K562 (cell line): ENCODE results near the gene MPRIP. TPM values are rescaled to one million over a fixed set of nuclear protein-coding genes. Genes with fewer than 3 reads are reported as not detected.

Source experiments
- COPS2 ChIP-seq: fragments of 450-650 bp; conservative IDR thresholded peaks from 2 replicates; pipeline ENCODE4 v1.6.1; 2016; ENCODE audit warnings: mild to moderate bottlenecking, moderate library complexity
- HDAC2 ChIP-seq: fragments of 450-650 bp; IDR thresholded peaks from 2 replicates; pipeline ENCODE4 v1.6.1; 2016; ENCODE audit warnings: mild to moderate bottlenecking
- HOXB6 ChIP-seq: fragments of 250-450 bp; sonication (Bioruptor Pico); IDR thresholded peaks from 2 replicates; pipeline ENCODE4 v1.5.1; 2022; ENCODE audit warnings: mild to moderate bottlenecking, borderline replicate concordance
- NBN ChIP-seq: fragments of 450-650 bp; IDR thresholded peaks from 2 replicates; pipeline ENCODE4 v1.6.1; 2016; ENCODE audit warnings: low read depth, mild to moderate bottlenecking
- RFX7 ChIP-seq: fragments of 250-450 bp; sonication (Bioruptor Pico); IDR thresholded peaks from 2 replicates; pipeline ENCODE4 v1.5.1; 2021; ENCODE audit warnings: mild to moderate bottlenecking
- TEAD2 ChIP-seq: fragments of 450-650 bp; IDR thresholded peaks from 2 replicates; pipeline ENCODE4 v1.6.1; 2016; ENCODE audit warnings: missing genetic modification characterization, control low read depth, missing compliant biosample characterization
- USF2 ChIP-seq: sonication (generic); formaldehyde crosslinking; IDR thresholded peaks from 2 replicates; pipeline ENCODE4 v1.5.0; 2020; ENCODE audit warnings: missing genetic modification reagents
- ZNF174 ChIP-seq: fragments of 250-450 bp; sonication (Bioruptor Pico); IDR thresholded peaks from 2 replicates; pipeline ENCODE4 v1.4.0; 2020; ENCODE audit warnings: mild to moderate bottlenecking
- ZNF212 ChIP-seq: fragments of 450-650 bp; formaldehyde crosslinking; IDR thresholded peaks from 2 replicates; pipeline ENCODE4 v1.4.0; 2020; ENCODE audit warnings: mild to moderate bottlenecking
- ZNF407 ChIP-seq: fragments of 450-650 bp; IDR thresholded peaks from 2 replicates; pipeline ENCODE4 v1.6.1; 2016; ENCODE audit warnings: low read depth
- polyA plus RNA-seq, 8 experiments: library from polyadenylated mRNA; depleted of rRNA in 4 of 8; stranded (reverse) in 5 of 8; unstranded in 3 of 8; fragments of >200 nt; fragmentation: Nextera tagmentation in 2 of 8; fragmentation: Illumina TruSeq in 1 of 8; extraction: Ambion mirVana in 2 of 8; extraction: Trizol in 1 of 8; gene quantifications; 2 replicates each; pipeline versions ENCODE4 v1.2.1 to v1.2.3, GENCODE V29; 2011 to 2014; ENCODE audit warnings: inconsistent platforms in 1 of 8, missing spikeins in 1 of 8
- total RNA-seq, 7 experiments: library from RNA; depleted of rRNA in 6 of 7; stranded (reverse); fragments of >200 nt in 6 of 7; fragmentation: Illumina TruSeq in 2 of 7; extraction: Trizol in 2 of 7; gene quantifications; 2 replicates each; pipeline versions ENCODE4 v1.2.1 to v1.2.3, GENCODE V29; 2011 to 2021; ENCODE audit warnings: low replicate concordance in 1 of 7
- TF ChIP-seq, protein P1 (sequence below): IDR thresholded peaks from 3 replicates; pipeline ENCODE4 v1.6.1; 2011; ENCODE audit warnings: borderline replicate concordance, mild to moderate bottlenecking, moderate library complexity; ENCODE audit not compliant: insufficient read length; ENCODE audit errors: extremely low read depth
- TF ChIP-seq, protein P2 (sequence below), 2 experiments: IDR thresholded peaks in 1 of 2; conservative IDR thresholded peaks in 1 of 2; 2 replicates each; pipeline ENCODE4 v1.6.1; 2016; ENCODE audit warnings: low read depth in 2 of 2, mild to moderate bottlenecking in 1 of 2, missing compliant biosample characterization in 1 of 2, missing genetic modification characterization in 1 of 2, moderate library complexity in 1 of 2

Gene MPRIP
- total and polyA plus RNA-seq, 9 of the 15 experiments (the other 6 are each of a cell fraction or from before 2014, with no cell fraction given) = 10.0 to 72.6 (median 30.1) TPM

DNA sequence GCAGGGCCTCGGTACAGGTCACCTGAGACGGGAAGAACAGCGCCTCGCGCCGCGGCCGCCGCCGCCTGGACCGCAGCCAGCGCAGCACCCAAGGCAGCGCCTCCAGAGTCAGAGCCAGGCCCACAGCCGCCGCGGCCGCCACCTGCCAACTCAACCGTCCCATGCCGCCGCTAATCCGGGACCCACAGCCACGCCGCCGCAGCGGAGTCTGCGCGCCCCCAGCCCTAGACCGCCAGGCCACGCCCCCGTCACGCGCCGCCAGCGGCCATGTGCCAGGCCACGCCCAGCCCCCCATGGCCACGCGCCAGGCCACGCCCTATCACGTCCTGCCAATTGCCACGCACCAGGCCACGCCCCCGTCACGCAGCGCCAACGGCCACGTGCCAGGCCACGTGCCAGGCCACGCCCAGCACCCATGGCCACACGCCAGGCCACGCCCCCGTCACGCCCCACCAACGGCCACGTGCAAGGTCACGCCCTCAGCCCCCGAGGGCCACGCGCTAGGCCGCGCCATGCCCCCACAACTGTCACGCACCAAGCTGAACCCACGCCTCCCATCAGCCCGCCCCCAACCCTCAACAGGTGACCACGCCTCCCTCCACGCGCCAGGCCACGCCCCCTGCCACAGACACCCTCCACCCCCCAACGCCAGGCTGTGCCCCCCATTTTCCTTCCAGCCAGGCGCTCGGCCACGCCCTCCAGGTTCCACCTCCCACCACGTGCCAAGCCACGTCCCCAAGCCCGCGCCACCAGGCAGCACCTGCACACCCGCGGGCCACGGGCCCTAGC lies 164.1 kb downstream of the MPRIP start, which contains the start of gene PLD6 (continued):
- no peak for TF ChIP-seq ZNF407
- TF ChIP-seq ZNF174 (CRISPR knock-in tag) = no peak
- peak; percentile 86 for TF ChIP-seq USF2 (CRISPR knock-in tag)
- TF ChIP-seq COPS2 = no peak
- TF ChIP-seq TEAD2 (tag) = no peak
- 0 out of 2 replicates have a peak, but pooled peaks have one; percentile 24 for TF ChIP-seq HDAC2
- TF ChIP-seq, protein P1, sequence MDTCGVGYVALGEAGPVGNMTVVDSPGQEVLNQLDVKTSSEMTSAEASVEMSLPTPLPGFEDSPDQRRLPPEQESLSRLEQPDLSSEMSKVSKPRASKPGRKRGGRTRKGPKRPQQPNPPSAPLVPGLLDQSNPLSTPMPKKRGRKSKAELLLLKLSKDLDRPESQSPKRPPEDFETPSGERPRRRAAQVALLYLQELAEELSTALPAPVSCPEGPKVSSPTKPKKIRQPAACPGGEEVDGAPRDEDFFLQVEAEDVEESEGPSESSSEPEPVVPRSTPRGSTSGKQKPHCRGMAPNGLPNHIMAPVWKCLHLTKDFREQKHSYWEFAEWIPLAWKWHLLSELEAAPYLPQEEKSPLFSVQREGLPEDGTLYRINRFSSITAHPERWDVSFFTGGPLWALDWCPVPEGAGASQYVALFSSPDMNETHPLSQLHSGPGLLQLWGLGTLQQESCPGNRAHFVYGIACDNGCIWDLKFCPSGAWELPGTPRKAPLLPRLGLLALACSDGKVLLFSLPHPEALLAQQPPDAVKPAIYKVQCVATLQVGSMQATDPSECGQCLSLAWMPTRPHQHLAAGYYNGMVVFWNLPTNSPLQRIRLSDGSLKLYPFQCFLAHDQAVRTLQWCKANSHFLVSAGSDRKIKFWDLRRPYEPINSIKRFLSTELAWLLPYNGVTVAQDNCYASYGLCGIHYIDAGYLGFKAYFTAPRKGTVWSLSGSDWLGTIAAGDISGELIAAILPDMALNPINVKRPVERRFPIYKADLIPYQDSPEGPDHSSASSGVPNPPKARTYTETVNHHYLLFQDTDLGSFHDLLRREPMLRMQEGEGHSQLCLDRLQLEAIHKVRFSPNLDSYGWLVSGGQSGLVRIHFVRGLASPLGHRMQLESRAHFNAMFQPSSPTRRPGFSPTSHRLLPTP = no peak
- TF ChIP-seq RFX7 (CRISPR knock-in tag) = no peak
- no peak for TF ChIP-seq HOXB6 (CRISPR knock-in tag)
- TF ChIP-seq ZNF212 (CRISPR knock-in tag) = no peak
- TF ChIP-seq NBN = no peak
- TF ChIP-seq, protein P2, sequence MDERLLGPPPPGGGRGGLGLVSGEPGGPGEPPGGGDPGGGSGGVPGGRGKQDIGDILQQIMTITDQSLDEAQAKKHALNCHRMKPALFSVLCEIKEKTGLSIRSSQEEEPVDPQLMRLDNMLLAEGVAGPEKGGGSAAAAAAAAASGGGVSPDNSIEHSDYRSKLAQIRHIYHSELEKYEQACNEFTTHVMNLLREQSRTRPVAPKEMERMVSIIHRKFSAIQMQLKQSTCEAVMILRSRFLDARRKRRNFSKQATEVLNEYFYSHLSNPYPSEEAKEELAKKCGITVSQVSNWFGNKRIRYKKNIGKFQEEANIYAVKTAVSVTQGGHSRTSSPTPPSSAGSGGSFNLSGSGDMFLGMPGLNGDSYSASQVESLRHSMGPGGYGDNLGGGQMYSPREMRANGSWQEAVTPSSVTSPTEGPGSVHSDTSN (CRISPR knock-in tag; IDR thresholded peaks at IDR 0.05; ENCODE audit: low read depth) = no peak
- TF ChIP-seq, protein P2 (tag; conservative IDR thresholded peaks at IDR 0.05; ENCODE audit: low read depth) = no peak
